IMR-90 (cell line): Measurements from ENCODE around the gene TSPEAR. TPM values are rescaled to one million over a fixed set of nuclear protein-coding genes. Genes with fewer than 3 reads are reported as not detected.

Experiments used
- ATAC-seq: fragments of 200-7000 bp; cut with Tn5 transposase; 2 replicates; pipeline ENCODE4 v1.9.1; 2020; ENCODE audit warnings: low read depth, mild to moderate bottlenecking, moderate library complexity
- BruUV-seq: library from RNA; stranded (reverse); fragments of 400-500 nt; replicated peaks from 2 replicates; lab custom pipeline; 2021; lab: Mats Ljungman, UMichigan
- CTCF ChIA-PET: fragments of 300-600 bp; formaldehyde crosslinking; extraction: SDS; loops from one replicate; lab custom pipeline; 2021; ENCODE audit warnings: antibody characterized with exemption; lab: Yijun Ruan, JAX
- POLR2A ChIA-PET: fragments of 300-600 bp; sonication (Branson Sonifier 250); formaldehyde crosslinking; loops from one replicate; lab custom pipeline; 2022; ENCODE audit warnings: antibody characterized with exemption; ENCODE audit not compliant: unreplicated experiment; lab: Charles Lee
- DNase-seq: peaks from one replicate; pipeline ENCODE4 v3.0.0; 2013
- H2AFZ ChIP-seq: replicated peaks from 2 replicates; pipeline ENCODE3; 2013; ENCODE audit warnings: low read length, mild to moderate bottlenecking; ENCODE audit not compliant: poor library complexity
- H2AK5ac ChIP-seq: 2 replicates; pipeline ENCODE4 v1.6.1; 2013; ENCODE audit warnings: low read depth, low read length, inconsistent platforms
- H2AK9ac ChIP-seq: replicated peaks from 2 replicates; pipeline ENCODE3; 2013; ENCODE audit warnings: mild to moderate bottlenecking, low read depth, low read length, moderate library complexity; ENCODE audit not compliant: poor library complexity
- H2BK120ac ChIP-seq: 2 replicates; pipeline ENCODE4 v1.6.1; 2013; ENCODE audit warnings: low read depth, low read length, inconsistent platforms
- H2BK15ac ChIP-seq: 3 replicates; pipeline ENCODE4 v1.6.1; 2013; ENCODE audit warnings: low read depth, low read length, inconsistent platforms
- H2BK20ac ChIP-seq: 2 replicates; pipeline ENCODE4 v1.6.1; 2013; ENCODE audit warnings: low read depth, mild to moderate bottlenecking, inconsistent platforms, low read length, moderate library complexity
- H2BK5ac ChIP-seq: 2 replicates; pipeline ENCODE4 v1.6.1; 2013; ENCODE audit warnings: mild to moderate bottlenecking, low read depth, low read length, inconsistent platforms; ENCODE audit not compliant: poor library complexity, severe bottlenecking
- H3K14ac ChIP-seq: replicated peaks from 2 replicates; pipeline ENCODE4 v1.6.1; 2013; ENCODE audit warnings: low read depth, low read length, inconsistent platforms
- H3K18ac ChIP-seq: 2 replicates; pipeline ENCODE4 v1.6.1; 2013; ENCODE audit warnings: low read depth, low read length, control low read depth
- H3K23ac ChIP-seq: 2 replicates; pipeline ENCODE4 v1.6.1; 2013; ENCODE audit warnings: low read depth, low read length, inconsistent platforms
- H3K27ac ChIP-seq: 2 replicates; pipeline ENCODE4 v1.5.1; 2013; ENCODE audit warnings: mild to moderate bottlenecking, control low read depth, low read length; ENCODE audit not compliant: insufficient read depth
- H3K27me3 ChIP-seq: 2 replicates; pipeline ENCODE4 v1.6.1; 2013; ENCODE audit warnings: low read length; ENCODE audit not compliant: control insufficient read depth, insufficient read depth
- H3K36me3 ChIP-seq: 2 replicates; pipeline ENCODE4 v1.6.1; 2013; ENCODE audit warnings: low read length, mixed read lengths; ENCODE audit not compliant: control insufficient read depth, insufficient read depth
- H3K4ac ChIP-seq: 2 replicates; pipeline ENCODE4 v1.6.1; 2013; ENCODE audit warnings: low read depth, low read length, inconsistent platforms
- H3K4me1 ChIP-seq: 2 replicates; pipeline ENCODE4 v1.6.1; 2013; ENCODE audit warnings: low read length, mixed read lengths; ENCODE audit not compliant: control insufficient read depth, insufficient read depth
- H3K4me2 ChIP-seq: 2 replicates; pipeline ENCODE4 v1.6.1; 2013; ENCODE audit warnings: low read depth, mild to moderate bottlenecking, control low read depth, low read length, moderate library complexity
- H3K4me3 ChIP-seq: 2 replicates; pipeline ENCODE4 v1.5.1; 2013; ENCODE audit warnings: low read depth, mild to moderate bottlenecking, control low read depth, low read length, moderate library complexity; ENCODE audit not compliant: insufficient read depth
- H3K56ac ChIP-seq: 2 replicates; pipeline ENCODE4 v1.6.1; 2013; ENCODE audit warnings: low read length, inconsistent platforms; ENCODE audit not compliant: insufficient read depth; ENCODE audit errors: extremely low read depth
- H3K79me1 ChIP-seq, 2 experiments: 2 replicates each; pipeline ENCODE4 v1.6.1; 2013; ENCODE audit warnings: low read length in 2 of 2, inconsistent platforms in 1 of 2, low read depth in 1 of 2
- H3K9ac ChIP-seq: 2 replicates; pipeline ENCODE4 v1.6.1; 2013; ENCODE audit warnings: low read depth, low read length, control low read depth
- H3K9me1 ChIP-seq: 2 replicates; pipeline ENCODE4 v1.6.1; 2013; ENCODE audit warnings: low read length, inconsistent platforms; ENCODE audit not compliant: insufficient read depth
- H3K9me3 ChIP-seq: 2 replicates; pipeline ENCODE4 v1.6.1; 2013; ENCODE audit warnings: low read length; ENCODE audit not compliant: control insufficient read depth, insufficient read depth
- H4K20me1 ChIP-seq: 2 replicates; pipeline ENCODE4 v1.6.1; 2013; ENCODE audit warnings: low read length, inconsistent platforms; ENCODE audit not compliant: insufficient read depth
- H4K5ac ChIP-seq: 2 replicates; pipeline ENCODE4 v1.6.1; 2013; ENCODE audit warnings: mild to moderate bottlenecking, low read depth, low read length, control low read depth
- H4K8ac ChIP-seq, 2 experiments: 2 replicates each; pipeline ENCODE4 v1.6.1; 2013; ENCODE audit warnings: low read depth in 2 of 2, low read length in 2 of 2, control low read depth in 1 of 2, inconsistent platforms in 1 of 2
- H4K91ac ChIP-seq: 2 replicates; pipeline ENCODE4 v1.6.1; 2013; ENCODE audit warnings: low read depth, low read length, inconsistent platforms; ENCODE audit not compliant: insufficient read depth
- FOS ChIP-seq: fragments of 150-350 bp; IDR thresholded peaks from 2 replicates; pipeline ENCODE4 v1.6.1; 2016; ENCODE audit warnings: low read depth, low read length
- MAFK ChIP-seq: IDR thresholded peaks from 2 replicates; pipeline ENCODE4 v1.6.1; 2012; ENCODE audit warnings: low read depth, low read length, improper control_type of control experiment
- RCOR1 ChIP-seq: IDR thresholded peaks from 2 replicates; pipeline ENCODE4 v1.6.1; 2012; ENCODE audit warnings: mild to moderate bottlenecking, low read length, improper control_type of control experiment; ENCODE audit not compliant: insufficient replicate concordance
- WGBS, 2 experiments: methylation state at CpG; one replicate each; pipeline versions ENCODE4 v1.1.5 to v1.1.7; 2013; ENCODE audit warnings: missing lambda C conversion rate in 2 of 2; ENCODE audit not compliant: insufficient read length in 1 of 2; ENCODE audit errors: extremely low coverage in 2 of 2; 5-methylcytosine and 5-hydroxymethylcytosine counted together
- dilution Hi-C: fragments of 300-500 bp; cut with HindIII; formaldehyde crosslinking; loops from one replicate; pipeline ENCODE4 v1.14.3; 2018; ENCODE audit warnings: low sequenced_read_pairs; ENCODE audit not compliant: unreplicated experiment
- in situ Hi-C: fragments of 300-500 bp; cut with MboI; formaldehyde crosslinking; loops from 3 replicates; pipeline ENCODE4 v1.14.3; 2019; ENCODE audit warnings: low sequenced_read_pairs, inconsistent platforms, mixed read lengths
- intact Hi-C: fragments of 100-400 bp; cut with micrococcal nuclease; formaldehyde crosslinking; loops from 2 replicates; pipeline ENCODE4 v1.10.0; 2022
- polyA plus RNA-seq, 3 experiments: library from polyadenylated mRNA; depleted of rRNA; stranded (reverse); fragments of >200 nt; gene quantifications; 2 replicates each; pipeline ENCODE4 v1.2.3, GENCODE V29; 2012; ENCODE audit warnings: low replicate concordance in 1 of 3
- total RNA-seq: library from RNA; depleted of rRNA; stranded (reverse); fragments of >200 nt; gene quantifications from 2 replicates; pipeline ENCODE4 v1.2.3, GENCODE V29; 2012
- TF ChIP-seq, protein P1 (sequence below): fragments of 150-350 bp; IDR thresholded peaks from 2 replicates; pipeline ENCODE4 v1.6.1; 2016; ENCODE audit warnings: low read depth, mild to moderate bottlenecking, low read length, moderate library complexity, borderline replicate concordance

Gene TSPEAR
- total and polyA plus RNA-seq, 2 of the 4 experiments (the other 2 are of a cell fraction), result not detected

DNA sequence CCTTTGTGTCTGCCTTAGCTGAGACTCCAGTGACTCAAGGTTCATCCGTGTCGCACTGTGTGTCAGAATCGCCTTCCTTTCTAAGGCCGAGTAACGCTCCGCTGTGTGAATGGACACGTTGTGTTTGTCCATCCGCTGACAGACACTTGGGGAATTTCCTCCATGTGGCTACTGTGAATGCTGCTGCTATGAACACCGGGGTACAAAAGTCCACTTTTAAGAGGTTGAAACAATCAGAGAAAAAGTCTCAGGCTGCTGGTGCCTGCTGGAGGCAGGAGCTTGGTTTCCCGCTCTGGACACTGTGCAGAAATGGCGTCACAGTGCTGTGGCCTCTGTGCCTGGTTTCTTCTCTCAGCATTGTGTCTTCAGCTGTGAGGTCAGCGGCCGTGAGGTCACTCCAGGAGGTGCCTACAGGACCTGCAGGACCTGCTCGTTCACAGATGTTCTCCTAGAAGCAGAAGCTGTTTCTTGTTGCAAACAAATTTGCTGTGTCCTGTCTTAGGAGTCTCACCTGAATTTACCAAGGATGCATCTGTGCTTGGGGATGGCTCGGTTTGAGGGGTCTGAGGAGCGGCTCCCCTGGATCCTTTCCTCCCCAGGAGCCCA lies 205.6 kb downstream of the TSPEAR start:
- Histone ChIP-seq H3K4me1 (no peaks in the 10 kb centered on the region), H3K4me2 (no peak overlapping the region), H3K9me3 (no peaks in the 10 kb centered on the region), H2AK9ac (no peak overlapping the region), H2BK20ac (no peak overlapping the region), H3K27ac (no peak overlapping the region), H3K9me1 (no peaks in the 10 kb centered on the region), H4K20me1 (no peaks in the 10 kb centered on the region), H4K91ac (no peak overlapping the region), H2BK120ac (no peak overlapping the region), H3K4ac (no peak overlapping the region), H4K8ac (no peak overlapping the region), H3K23ac (no peak overlapping the region), H2BK15ac (no peak overlapping the region), H3K14ac (no peak overlapping the region), H3K18ac (no peak overlapping the region), H3K36me3 (no peaks in the 10 kb centered on the region), H4K5ac (no peak overlapping the region), H3K79me1 (no peaks in the 10 kb centered on the region), H2AK5ac (no peak overlapping the region), H3K27me3 (peaks cover 23% of the 10 kb centered on the region), H3K56ac (no peak overlapping the region), H3K9ac (no peak overlapping the region), H2AFZ (no peak overlapping the region), H3K4me3 (no peak overlapping the region), H2BK5ac (no peak overlapping the region)
- in situ Hi-C loops, result loop anchor here (25.0 kb wide), 1 partner anchor 432 kb away; the partner anchor contains the start of gene SLX9
- intact Hi-C loops, result no loop called here
- no peak for DNase-seq
- dilution Hi-C loops, result no loop called here
- CTCF ChIA-PET, result no interaction called here
- no peak for ATAC-seq
- POLR2A ChIA-PET, result no interaction called here
- WGBS, 2 experiments, result 77% methylated on average over 12 of the region's 16 CpGs; no CpG with 5 or more reads in 1 of the 2 experiments
- BruUV-seq, result no TSS peak
- TF ChIP-seq RCOR1 (no peak), FOS (no peak), MAFK (no peak)
- TF ChIP-seq, protein P1, sequence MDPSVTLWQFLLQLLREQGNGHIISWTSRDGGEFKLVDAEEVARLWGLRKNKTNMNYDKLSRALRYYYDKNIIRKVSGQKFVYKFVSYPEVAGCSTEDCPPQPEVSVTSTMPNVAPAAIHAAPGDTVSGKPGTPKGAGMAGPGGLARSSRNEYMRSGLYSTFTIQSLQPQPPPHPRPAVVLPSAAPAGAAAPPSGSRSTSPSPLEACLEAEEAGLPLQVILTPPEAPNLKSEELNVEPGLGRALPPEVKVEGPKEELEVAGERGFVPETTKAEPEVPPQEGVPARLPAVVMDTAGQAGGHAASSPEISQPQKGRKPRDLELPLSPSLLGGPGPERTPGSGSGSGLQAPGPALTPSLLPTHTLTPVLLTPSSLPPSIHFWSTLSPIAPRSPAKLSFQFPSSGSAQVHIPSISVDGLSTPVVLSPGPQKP, result no peak
